OCI-LY3 (cell line): Measurements from ENCODE around the gene NXF3.

ENCODE experiments used
- CTCF ChIP-seq: fragments of 200-600, 300-600 bp; sonication (generic); IDR thresholded peaks from 2 replicates; pipeline ENCODE4 v1.5.1; 2014; ENCODE audit warnings: antibody characterized with exemption, low read length, low read depth
- EZH2phosphoT487 ChIP-seq: fragments of 200-600 bp; shearing (Covaris generic); IDR thresholded peaks from 2 replicates; pipeline ENCODE4 v1.6.1; 2018; ENCODE audit warnings: antibody characterized with exemption, mixed run types, low read depth

GRCh38 chrX:103098488-103098887 is 5.5 kb upstream of the NXF3 start:
- no peak for TF ChIP-seq CTCF
- no peak for TF ChIP-seq EZH2phosphoT487
